Activated CD4-positive, alpha-beta T cell treated with anti-CD3 and anti-CD28 coated beads, Interleukin-2, amount 50 U/mL, for 16 hours (primary cell): Measurements from ENCODE around the gene CYTH1.

Experiments
- DNase-seq: peaks from one replicate; pipeline ENCODE4 v3.0.0-alpha.2; 2020

CYTH1 gene

DNA sequence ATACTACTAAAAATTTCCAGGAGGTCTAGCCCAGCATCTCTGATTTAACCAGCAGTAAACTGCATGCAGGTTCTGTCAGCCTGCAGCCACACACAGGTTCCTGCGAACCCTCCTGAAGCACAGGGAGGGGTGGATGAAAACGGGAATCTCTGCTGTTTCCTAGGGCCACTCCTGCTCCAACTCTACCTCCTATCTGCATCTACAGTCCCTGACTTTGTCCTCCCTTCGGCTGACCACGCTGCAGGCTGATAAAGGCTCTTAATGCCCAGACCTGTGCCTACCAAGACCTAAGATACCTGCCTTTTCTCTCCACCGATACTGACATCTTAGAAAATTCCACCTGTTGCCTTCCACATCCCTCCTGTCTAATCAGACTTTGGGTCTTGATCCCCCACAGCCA is 50.2 kb downstream of the CYTH1 start:
- no peak for DNase-seq

- no peak for DNase-seq
These were observed 52.4 kb downstream of the CYTH1 start for GRCh38 chr17:78729641-78730040.

DNA sequence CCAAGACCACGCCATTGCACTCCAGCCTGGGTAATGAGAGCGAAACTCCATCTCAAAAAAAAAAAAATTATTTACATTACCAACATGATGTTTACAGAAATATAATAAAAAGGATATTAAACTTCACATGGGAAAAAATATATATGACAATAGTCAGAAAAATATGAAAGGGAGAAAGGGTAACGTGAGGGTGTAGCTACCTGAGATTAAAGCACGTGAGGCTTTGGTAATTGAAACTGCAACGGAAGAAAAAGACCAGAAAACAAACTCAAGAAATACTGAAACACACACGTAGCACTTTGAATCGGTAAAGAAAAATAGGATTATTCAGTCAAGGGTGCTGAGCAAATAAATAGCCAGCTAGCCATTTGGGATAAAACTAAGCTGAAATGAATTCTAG is 53.6 kb downstream of the CYTH1 start:
- no peak for DNase-seq

DNA sequence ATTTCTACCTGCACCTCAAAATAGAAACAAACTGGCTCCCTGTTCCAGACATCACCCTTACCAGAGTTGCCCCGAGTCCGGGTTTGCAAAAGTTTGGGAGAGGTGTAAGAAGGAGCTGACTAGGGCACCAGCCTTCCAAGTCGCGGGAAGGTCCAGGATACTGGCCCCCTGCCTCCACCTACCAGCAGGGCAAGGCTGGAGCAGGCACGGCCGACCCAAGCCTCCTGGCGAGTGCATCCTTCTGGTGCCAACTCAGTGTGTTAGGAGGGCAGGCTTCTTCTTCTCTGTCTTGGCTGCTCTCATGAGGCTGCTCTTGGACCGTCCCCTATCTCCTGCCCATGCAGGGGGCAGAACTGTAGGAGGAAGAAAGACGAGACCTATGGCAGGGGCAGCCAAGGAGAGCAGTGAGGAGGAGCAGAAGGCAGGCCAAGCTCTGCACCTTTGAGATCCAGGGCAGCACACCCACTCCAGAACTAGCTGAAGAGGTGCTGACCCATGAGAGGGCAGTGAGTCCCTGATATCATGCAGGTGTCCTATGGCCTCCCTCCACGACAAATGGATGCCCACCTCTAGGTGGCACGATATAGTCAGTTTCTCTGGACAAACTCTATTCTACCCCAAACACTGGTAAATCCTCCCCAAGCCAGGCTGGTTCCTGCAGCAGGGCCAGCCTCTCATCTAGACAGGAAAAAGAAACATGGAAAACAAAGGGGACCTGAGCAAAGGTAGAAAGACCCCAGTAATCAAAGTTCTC is 54.4 kb downstream of the CYTH1 start:
- no peak for DNase-seq

DNA sequence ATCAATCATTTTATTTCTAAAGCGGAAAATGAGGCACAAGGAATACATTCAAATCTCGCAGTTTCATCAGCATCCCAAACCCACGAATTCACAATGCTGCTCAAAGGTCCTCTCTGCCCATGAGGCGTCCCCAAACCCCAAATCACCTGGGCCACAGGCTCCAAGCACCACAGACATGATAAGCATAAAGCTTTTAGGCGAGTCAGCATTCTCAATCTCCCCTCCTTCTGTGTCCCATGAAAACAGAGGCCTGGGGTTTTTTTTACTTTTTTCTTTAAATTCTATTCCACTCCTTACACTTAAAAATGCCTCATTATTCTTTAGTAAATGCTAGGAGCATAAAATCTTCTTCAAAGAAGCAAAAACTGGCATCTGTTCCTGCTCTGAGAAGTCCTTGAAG is 55.0 kb downstream of the CYTH1 start:
- DNase-seq = no peak

DNA sequence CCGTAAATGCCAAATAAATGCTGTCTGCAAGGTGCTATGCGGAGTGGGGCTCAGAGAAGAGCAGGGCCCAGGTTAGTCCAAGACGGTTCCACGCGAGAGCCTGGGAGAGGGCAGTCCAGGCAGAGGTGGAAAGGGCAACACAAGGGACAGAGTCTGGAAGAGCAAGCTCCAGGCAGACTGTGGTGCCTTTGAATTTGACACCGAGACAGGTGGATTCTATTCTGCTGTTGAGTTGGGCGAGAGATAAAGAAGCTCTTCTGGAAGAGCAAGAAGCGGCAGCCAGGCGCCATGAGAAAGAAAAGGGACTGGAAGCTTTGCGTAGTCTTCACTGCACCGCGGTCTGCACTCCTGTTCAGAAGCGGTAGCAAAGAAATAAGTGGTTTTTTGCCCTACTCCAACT is 55.6 kb downstream of the CYTH1 start:
- no peak for DNase-seq

DNA sequence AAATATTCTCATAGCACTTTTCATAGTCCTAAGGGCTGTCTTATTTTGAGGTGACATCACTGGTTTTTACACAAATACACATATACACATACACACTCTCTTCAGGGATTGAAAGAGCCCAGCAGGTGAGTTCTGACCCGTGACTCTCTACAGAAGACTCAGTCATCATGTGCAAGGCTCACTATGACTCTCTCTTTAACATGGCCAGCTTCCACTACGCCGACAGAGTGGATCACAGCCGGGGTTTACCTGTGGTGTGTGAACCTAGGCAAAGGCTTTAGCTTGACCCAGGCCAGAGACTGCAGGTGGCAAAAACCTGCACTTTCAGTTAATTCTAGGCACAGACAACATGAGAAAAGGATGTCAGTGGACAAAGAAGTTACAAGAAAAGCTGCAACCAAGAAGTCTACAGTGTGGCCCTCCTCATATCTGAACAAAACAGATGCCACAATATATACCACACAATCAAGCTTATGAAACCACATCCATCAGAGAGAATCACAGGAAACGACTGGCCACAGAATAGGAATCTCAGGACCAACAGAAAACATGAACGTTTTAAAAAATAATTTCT is 56.5 kb downstream of the CYTH1 start:
- peak; percentile 72 for DNase-seq

DNA sequence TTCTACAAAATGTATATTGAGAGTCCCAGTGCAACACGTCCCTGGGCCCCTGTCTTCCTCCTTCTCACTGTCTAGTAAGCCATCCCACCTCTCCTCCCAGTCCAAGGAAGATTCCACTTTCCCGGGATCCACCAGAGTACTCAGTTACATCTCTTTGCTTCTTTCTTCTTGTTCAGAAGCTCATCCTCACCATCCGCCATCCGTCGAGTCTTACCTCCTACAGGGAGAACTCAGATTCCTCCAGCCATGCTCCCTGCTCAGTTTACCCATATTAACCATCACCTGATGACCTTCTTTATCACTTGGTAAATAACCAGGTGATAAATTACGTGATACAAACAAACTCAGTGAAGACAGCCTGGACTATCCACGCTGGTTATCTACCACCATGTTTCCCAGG is 57.1 kb downstream of the CYTH1 start:
- no peak for DNase-seq

GRCh38 chr17:78724544-78724943 is 57.5 kb downstream of the CYTH1 start:
- DNase-seq = no peak

DNA sequence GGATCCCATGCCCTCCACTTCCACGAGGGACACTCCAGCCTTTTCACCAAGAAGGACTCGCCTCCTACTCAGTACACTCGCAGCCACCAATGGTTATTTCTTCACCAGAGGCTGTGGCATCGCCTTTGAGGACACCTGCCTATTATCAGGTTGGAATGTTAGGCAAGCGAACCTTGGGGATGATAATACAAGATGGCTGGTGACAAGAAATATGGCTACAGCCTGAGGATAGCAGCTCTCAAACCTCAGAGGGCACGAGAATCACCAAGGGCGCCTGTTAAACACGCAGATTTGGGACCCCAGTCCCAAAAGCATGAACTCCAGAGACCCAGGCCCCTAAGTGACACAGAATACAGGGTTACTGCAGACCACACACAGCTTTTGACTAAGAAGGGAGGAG is 58.1 kb downstream of the CYTH1 start:
- DNase-seq = no peak

GRCh38 chr17:78723001-78723796 is 58.9 kb downstream of the CYTH1 start:
- no peak for DNase-seq

DNA sequence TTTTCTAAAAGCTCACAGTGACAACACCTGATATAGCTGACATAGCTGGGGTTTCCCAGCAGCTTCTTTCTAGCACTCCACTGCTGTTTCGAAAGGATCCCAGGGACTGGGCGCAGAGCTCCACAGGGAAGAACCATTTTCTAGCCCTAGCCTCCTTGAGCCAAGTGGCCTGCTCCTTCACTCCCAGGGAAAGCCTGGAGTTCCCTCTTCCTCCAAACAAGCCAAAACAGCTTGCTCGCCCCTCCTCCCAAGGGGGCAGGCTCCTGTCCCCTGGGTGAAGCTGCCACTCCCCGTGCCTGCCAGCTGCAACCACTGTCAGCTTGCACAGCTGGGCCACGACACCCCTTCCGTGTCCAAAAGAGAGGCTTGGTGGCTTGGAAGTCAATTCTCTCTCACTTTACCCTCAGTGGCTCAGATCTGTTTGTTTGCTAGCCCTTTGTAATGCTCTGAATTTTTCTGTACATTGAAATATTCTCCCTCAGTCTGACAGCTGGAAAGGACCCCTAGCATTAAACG is 59.8 kb downstream of the CYTH1 start:
- DNase-seq = no peak

DNA sequence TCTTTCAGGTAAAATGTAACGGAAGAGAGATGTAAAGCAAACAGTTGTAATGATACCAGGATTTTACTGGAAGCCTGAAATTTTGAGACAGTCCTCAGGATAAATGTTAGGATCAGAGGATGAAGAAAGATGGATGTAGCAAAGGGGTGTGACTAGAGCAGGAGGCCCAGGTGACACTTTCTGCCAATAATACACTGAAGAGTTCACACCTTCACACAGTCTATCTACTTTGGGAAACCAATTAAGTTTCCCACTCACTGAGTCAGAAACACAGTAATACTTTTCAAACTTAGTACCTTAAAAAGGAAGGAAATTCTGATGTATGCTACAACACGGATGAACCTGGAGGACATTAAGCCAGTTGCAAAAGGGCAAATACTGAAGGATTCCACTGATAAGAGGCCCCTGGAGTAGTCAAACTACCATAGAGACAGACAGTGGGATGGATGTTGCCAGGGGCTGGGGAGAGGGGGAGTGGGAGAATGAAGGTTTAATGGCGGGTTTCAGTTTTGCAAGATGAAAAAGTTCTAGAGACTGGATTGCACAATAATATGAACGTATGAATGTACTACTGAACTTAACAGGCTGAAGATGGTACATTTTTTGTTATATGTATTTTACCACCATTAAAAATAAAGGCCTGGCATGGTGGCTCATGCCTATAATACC is 62.3 kb downstream of the CYTH1 start:
- peak; percentile 36 for DNase-seq

GRCh38 chr17:78718575-78719208 is 63.4 kb downstream of the CYTH1 start:
- no peak for DNase-seq

DNA sequence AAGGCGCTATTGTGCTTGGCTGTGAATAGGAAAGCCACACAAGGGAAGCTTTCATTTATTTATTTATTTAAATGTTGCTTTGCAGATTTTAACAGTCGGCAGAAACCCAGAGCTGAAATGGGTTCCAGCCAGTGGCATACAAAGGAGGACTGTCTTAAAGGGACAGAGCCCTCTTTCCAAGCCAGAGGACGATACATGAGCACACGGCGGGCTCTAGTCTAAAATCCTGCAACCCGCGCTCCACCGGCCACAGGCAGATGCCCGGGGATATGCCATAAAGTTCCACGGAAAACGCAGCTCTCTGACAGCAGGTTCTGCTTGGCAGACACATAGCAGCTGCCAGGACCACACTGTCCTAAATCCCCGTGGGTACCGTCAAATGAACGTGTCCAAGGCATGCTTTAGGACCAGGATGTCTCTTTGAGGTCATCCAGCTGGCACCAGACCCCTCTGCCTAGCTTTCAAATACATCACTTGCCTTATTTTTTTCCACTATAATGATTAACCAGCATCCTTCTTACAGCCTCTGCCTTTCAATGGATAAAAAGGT is 64.6 kb downstream of the CYTH1 start:
- no peak for DNase-seq

DNA sequence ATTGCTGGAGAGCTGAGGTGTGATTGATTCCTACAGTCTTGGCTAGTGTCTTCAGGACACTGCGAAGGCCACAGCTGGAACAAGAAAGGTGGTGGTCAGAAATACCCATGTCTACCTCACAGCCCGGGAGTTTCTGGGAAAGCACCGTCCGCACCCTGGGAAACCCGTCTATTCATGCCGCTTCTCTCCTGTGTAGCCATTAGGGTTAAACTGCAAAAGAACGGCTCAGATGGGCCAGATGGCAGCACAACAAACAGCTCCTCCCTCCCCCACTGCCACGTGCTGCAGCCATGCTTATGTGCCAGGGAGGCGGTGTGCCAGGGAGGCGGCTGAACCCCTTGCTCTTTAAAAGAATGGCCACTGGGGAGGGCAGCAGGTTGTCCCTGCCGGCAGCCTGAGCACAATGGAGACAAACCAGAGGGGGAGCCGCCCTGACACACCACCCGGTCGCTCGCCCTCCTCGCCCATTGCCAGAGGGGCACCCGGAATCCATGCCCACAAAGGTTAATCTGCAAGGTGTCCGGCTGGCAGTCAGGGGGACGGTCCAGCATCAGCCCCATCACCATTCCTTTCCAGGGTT is 65.2 kb downstream of the CYTH1 start:
- no peak for DNase-seq

DNA sequence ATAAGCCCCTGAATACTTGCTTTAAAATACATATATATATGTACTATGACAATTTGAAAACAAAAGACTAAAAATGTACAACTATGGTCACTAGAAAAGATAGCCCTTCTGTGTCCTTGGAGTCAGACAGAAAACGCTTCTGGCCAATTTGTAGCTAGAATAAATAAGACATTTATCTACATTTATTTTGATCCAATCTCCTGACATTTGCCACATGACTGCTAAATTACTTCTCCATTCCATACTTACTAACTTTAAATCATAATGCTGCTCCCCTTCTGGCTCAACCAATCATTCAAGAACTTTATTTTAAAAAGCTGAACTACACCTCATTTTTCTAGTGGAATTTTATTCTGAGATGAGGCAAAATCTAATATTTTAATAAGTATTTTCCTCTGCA is 65.8 kb downstream of the CYTH1 start:
- no peak for DNase-seq

GRCh38 chr17:78715876-78716275 is 66.2 kb downstream of the CYTH1 start:
- no peak for DNase-seq

- no peak for DNase-seq
These were observed 66.9 kb downstream of the CYTH1 start for GRCh38 chr17:78715000-78715771.

DNA sequence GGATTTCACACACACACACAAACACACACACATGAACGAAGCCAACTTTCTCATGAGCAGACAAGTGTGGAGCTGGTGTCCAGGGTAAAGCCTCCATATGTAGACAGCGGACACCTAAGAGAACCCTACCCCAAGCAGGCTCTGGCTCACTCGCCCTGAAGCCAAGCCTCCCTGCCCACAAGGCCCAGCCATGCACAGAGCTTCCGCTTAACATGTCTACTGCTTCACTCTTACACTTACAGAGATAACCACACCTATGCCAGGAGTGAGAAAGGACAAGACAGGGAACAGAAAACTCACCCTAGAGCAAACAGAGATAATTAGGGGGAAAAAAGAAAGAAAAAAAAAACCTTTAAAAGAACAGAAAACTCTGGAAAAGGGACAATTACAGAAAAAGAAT is 67.5 kb downstream of the CYTH1 start:
- DNase-seq = no peak

DNA sequence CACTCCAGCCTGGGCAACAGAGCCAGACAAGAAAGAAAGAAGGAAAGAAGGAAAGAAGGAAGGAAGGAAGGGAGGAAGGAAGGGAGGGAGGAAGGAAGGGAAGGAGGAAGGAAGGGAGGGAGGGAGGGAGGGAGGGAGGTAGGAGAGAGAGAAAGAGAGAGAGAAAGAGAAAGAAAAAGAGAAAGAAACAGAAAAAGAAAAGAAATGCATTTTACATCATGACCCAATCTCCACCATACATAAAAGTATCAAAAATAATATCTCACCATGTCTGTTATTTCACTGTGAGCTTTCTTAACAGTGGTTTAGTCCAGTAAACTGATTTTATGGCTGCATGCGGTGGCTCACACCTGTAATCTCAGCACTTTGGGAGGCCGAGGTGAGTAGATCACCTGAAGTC is 70.0 kb downstream of the CYTH1 start:
- DNase-seq = no peak
